HUES6 (cell line): ENCODE results near the gene COL27A1.
"Not testable (repeated sequence)": the region's sequence is repeated elsewhere in the genome, so short reads cannot be mapped to it uniquely, and the experiment has no call there.

ENCODE experiments used
- H3K27ac ChIP-seq: 2 replicates; pipeline ENCODE4 v1.7.0; 2013; ENCODE audit warnings: low read depth, mild to moderate bottlenecking, low read length, inconsistent platforms
- H3K27me3 ChIP-seq: 2 replicates; pipeline ENCODE4 v1.6.1; 2013; ENCODE audit warnings: low read length; ENCODE audit not compliant: control insufficient read depth, insufficient read depth
- H3K36me3 ChIP-seq: 2 replicates; pipeline ENCODE4 v1.6.1; 2013; ENCODE audit warnings: low read length; ENCODE audit not compliant: control insufficient read depth, insufficient read depth
- H3K4me1 ChIP-seq: 2 replicates; pipeline ENCODE4 v1.6.1; 2013; ENCODE audit warnings: low read length; ENCODE audit not compliant: control insufficient read depth, insufficient read depth
- H3K4me3 ChIP-seq: 2 replicates; pipeline ENCODE4 v1.5.1; 2013; ENCODE audit warnings: low read depth, low read length
- H3K9ac ChIP-seq: one replicate; pipeline ENCODE4 v1.6.1; 2013; ENCODE audit warnings: mild to moderate bottlenecking, low read length
- H3K9me3 ChIP-seq: 2 replicates; pipeline ENCODE4 v1.6.1; 2013; ENCODE audit warnings: low read depth, low read length; ENCODE audit not compliant: control insufficient read depth, insufficient read depth

COL27A1 gene

DNA sequence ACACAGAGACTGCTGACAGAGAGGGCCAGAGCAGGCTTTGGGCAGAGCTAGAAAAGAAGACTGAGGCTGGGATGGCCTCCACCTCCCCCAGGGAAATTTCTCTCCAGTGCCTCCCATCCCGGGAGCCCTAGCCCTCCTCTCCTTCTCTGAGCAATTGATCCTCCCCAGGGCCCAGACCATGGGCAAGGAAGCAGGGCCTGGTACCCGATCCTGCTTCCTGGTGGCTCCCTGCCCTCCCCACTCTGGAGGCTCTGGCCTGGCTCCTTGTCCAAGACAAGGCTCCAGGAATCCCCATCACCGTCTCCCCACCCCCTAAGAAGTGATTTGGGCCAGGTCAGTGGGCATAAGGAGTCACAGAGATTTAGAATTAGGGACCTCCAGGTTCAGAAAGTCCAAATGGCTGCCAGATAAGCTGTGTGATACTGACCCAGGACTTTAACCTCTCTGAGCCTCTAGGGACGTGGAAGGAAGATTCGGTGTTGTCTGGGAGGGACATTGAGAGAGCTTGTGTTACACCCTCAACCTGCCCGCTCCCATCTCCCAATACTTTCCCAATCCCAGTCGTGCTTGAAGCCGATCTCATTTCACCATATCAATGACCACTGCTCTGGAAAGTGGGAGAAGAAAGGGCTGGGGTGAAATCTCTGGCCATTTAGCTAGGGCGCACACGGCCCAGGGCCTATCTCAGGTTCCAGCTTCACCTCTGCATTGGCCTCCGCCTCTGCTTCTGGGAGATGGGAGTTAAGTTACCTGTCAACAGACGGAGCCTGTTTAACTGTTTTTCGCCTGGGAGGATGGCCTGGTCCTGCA, 30.5 kb upstream of the COL27A1 start:
- H3K27ac ChIP-seq: no peak overlapping the region
- no peaks in the 10 kb centered on the region for H3K27me3 ChIP-seq
- H3K4me3 ChIP-seq: no peak overlapping the region
- no peaks in the 10 kb centered on the region for H3K36me3 ChIP-seq
- H3K4me1 ChIP-seq: peaks cover 8% of the 10 kb centered on the region; the same call in 1 of the 2 replicates
- H3K9me3 ChIP-seq: no peaks in the 10 kb centered on the region; the same call in 1 of the 2 replicates
- H3K9ac ChIP-seq: no peak overlapping the region

DNA sequence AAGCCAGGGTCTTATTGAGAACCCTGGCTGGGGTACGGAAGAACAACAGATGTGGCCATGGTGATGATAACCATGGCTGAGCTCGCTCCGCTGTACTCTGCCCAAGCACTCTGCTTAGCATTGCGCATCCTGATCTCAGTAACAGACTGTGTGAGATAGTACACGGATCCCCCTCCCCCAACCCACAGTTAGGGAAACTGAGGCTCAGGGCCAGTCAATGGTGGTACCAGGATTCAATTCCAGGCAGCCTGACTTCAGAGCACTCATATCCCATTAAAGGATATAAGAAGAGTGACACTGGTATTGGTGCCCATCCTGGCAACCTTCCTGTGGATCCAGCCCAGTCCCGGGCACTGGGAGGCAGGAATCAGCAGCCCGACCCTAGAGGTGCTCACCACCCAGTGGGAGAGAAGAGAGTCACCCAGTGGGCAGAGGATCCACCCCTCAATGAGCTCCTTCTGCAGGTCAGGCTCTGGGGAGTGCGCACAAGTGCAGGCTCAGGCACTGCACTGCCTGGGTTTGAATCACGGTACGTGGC, 29.8 kb upstream of the COL27A1 start:
- Histone ChIP-seq H3K36me3 (no peaks in the 10 kb centered on the region), H3K9me3 (no peaks in the 10 kb centered on the region; the same call in 1 of the 2 replicates), H3K9ac (no peak overlapping the region), H3K27ac (no peak overlapping the region), H3K4me1 (peaks cover 8% of the 10 kb centered on the region; the same call in 1 of the 2 replicates), H3K27me3 (no peaks in the 10 kb centered on the region), H3K4me3 (no peak overlapping the region)

DNA sequence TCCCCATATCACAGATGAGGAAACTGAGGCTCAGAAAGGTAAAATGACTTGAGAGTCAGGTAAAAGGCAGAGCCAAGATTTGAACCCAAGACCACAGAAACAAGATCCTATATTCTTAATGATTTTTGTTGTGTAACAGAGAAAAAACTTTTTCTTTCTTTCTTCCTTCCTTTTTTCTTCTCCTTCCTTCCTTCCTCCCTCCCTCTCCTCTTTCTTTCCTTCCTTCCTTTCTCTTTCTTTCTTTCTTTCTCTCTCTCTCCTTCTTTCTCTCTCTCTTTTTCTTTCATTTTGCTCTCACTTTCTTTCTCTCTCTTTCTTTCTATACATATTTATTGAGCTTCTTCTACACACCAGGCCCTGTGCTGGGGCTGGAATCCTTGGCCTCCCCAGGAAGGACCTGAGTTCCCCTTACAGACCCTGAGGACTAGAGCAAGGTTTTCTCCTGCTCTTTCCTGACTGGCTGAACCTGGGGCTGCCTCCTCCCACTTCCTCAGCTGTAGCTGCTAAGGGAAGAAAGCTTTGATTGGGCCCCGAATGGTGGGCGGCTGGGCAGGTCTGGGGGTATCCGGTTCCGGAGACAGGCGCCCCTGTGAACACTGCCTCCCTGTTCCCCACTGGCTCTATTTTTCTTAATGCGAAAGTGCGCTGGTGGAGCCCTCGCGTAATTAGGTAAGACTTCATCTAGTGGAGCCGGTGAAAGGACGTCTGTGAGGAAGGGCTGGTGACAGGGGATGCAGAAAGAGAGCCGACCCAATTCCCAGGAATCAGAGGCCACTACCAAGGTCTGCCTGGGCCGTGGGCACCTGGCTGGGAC, 28.9 kb upstream of the COL27A1 start:
- Histone ChIP-seq H3K9ac (no peak overlapping the region), H3K27me3 (no peaks in the 10 kb centered on the region), H3K4me1 (peaks cover 10% of the 10 kb centered on the region), H3K9me3 (no peaks in the 10 kb centered on the region; the same call in 1 of the 2 replicates), H3K36me3 (no peaks in the 10 kb centered on the region), H3K4me3 (no peak overlapping the region), H3K27ac (no peak overlapping the region)

DNA sequence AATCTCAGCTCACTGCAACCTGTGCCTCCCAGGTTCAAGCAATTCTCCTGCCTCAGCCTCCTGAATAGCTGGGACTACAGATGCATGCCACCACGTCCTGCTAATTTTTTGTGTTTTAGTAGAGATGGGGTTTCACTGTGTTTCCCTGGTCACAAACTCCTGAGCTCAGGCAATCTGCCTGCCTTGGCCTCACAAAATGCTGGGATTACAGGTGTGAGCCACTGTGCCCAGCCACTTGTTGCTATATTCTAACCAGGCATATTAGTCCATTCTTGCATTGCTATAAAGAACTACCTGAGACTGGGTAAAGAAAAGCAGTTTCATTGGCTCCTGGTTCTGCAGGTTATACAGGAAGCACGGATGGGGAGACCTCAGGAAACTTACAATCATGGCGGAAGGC, 26.6 kb upstream of the COL27A1 start:
- H3K4me3 ChIP-seq, H3K9me3 ChIP-seq, H3K27me3 ChIP-seq, H3K27ac ChIP-seq, H3K36me3 ChIP-seq, H3K9ac ChIP-seq: not testable (repeated sequence)
- H3K4me1 ChIP-seq: peaks cover 14% of the 10 kb centered on the region

DNA sequence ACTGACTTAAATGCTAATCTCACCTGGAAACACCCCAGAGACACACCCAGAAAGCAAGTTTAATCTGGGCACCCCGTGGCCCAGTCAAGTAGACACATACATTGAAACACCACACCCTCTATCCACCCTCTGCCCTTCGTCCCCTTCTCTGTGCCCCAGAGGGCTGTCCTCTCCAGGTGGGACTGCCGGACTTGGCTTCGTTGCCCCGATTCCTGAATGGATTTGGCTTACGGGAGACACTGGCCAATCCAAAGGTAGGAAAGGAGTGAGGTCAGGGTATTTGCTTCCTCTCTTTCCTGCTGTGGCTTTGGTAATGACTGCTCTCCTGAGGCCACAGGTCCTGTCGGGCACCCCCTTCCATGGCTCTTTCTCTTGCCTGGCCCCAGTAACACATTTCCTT, 25.2 kb upstream of the COL27A1 start:
- H3K9me3 ChIP-seq: no peaks in the 10 kb centered on the region; the same call in 1 of the 2 replicates

DNA sequence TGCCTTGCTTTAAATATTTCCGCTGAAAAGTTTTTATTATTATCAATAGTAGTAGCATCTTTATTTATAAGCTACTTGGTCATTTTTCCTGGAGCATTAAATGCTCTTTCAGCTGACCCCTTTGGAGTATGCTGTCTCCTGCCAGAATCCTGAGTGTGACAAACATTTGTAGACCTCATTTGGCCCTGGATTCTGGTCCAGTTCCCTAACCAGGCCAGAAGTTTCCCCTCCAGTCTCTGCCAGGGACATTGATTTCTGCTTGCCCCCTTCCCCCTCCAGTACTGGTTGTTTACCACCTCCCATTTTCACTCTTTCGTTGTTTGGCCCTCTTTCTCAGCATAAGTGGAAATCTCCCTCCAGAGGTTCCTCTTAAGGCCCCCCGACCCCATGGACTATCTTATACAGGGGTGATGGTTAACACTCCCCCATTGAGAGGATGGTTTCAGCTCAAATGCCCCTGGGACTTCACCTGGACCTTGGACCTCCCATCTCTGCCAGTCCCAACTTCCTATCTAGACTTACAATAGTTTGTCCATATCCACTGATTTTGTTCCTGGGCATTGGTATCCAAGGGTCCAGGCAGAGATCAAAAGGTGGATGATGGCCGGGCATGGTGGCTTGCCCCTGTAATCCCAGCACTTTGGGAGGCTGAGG, 24.6 kb upstream of the COL27A1 start:
- Histone ChIP-seq H3K9ac (no peak overlapping the region), H3K4me3 (no peak overlapping the region), H3K27me3 (peaks cover 8% of the 10 kb centered on the region; the same call in 1 of the 2 replicates), H3K36me3 (no peaks in the 10 kb centered on the region), H3K4me1 (peaks cover 7% of the 10 kb centered on the region), H3K9me3 (no peaks in the 10 kb centered on the region; the same call in 1 of the 2 replicates), H3K27ac (no peak overlapping the region)

More for the DNA sequence above, 25.2 kb upstream of the COL27A1 start:
- Histone ChIP-seq H3K27me3 (peaks cover 2% of the 10 kb centered on the region; the same call in 1 of the 2 replicates), H3K4me3 (no peak overlapping the region), H3K36me3 (no peaks in the 10 kb centered on the region), H3K9ac (no peak overlapping the region), H3K4me1 (peaks cover 13% of the 10 kb centered on the region), H3K27ac (no peak overlapping the region)

DNA sequence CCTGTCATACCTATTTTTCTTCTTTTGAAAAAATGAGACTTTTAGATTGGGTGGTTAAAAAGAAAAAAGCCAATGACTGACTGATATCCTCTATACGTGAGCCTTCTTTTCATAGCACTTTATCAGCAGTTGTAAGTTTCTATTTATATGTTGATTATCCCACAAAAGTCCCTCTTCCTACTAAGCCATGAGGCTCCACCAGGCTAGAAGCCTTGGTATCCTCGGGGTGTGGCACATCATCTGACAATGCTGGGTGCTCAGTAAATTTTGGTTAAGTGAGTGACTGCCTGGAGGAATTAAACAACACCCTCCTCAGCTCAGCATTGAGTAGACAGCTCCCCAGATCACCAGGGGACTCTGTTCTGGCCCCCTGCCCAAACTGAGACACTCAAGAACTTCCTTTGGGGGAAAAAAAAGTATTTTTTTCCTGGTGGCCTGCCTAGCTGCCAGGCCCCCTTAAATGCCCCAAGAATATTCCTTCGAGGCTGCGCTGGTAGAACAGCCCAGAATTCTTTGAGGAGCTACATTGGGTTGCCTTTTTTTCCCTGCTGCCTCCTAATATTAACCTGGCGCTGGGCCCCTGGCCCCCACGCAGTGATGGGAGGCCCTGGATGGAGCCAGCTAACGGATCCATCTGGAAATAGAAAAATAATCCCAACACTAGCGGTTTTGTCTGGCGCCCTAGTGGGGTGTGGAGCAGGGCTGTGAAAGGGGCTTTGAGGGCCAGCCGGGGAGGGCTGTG, 23.4 kb upstream of the COL27A1 start:
- no peaks in the 10 kb centered on the region; the same call in 1 of the 2 replicates for H3K9me3 ChIP-seq
- H3K27ac ChIP-seq: no peak overlapping the region
- no peaks in the 10 kb centered on the region for H3K36me3 ChIP-seq
- H3K27me3 ChIP-seq: peaks cover 14% of the 10 kb centered on the region; the same call in 1 of the 2 replicates
- H3K4me1 ChIP-seq: peaks cover 7% of the 10 kb centered on the region
- no peak overlapping the region for H3K4me3 ChIP-seq
- H3K9ac ChIP-seq: no peak overlapping the region

DNA sequence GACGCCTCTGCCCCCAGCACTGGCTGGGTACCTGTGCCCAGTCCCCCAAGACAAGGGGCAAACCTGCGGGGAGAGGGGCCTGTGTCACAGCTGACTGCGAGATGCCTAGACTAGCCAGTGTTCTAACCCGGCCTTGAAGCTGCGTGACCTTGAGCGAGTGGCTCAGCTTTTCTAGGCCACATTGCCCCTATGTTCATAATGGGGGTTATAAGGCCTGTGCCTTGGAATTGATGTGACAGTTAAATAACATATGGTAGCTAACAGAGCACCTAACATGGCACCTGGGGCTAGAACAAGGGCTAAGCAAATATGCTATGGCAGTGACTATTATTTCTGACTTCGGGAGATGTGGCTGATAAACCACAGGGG, 22.8 kb upstream of the COL27A1 start:
- H3K27me3 ChIP-seq: peaks cover 15% of the 10 kb centered on the region; the same call in 1 of the 2 replicates
- no peaks in the 10 kb centered on the region for H3K36me3 ChIP-seq
- no peak overlapping the region for H3K27ac ChIP-seq
- H3K9ac ChIP-seq: no peak overlapping the region
- no peaks in the 10 kb centered on the region; the same call in 1 of the 2 replicates for H3K9me3 ChIP-seq
- no peak overlapping the region for H3K4me3 ChIP-seq
- H3K4me1 ChIP-seq: peaks cover 7% of the 10 kb centered on the region

DNA sequence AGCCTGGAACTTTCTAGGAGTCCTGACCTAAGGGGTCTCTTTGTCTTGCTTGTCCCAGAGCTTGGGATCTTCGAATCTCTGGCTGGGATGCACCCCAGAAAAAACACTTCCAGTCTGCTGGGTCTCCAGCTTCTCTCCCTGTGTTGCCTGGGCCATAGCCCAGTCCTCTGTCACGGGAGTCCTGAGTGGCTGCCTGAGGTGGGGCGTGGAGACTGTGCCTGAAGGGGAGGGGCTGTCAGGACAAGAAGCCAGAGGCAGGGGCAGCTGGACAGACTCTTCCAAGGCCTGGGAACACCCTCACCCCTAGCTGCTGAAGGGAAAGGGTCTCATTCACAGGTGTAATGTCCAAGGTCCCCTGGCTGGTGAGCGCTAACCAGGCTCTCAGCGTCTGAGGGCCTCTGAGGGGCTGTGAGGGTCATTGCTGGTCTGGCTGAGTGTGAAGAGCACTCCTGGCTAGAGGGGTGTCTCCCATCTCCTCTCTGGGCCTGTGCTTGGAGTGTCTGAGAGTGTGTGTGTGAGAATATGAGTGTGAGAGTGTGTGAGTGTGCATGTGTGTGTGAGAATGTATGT, 20.4 kb upstream of the COL27A1 start:
- Histone ChIP-seq H3K9ac (no peak overlapping the region), H3K27me3 (peaks cover 17% of the 10 kb centered on the region; the same call in 1 of the 2 replicates), H3K27ac (no peak overlapping the region)

DNA sequence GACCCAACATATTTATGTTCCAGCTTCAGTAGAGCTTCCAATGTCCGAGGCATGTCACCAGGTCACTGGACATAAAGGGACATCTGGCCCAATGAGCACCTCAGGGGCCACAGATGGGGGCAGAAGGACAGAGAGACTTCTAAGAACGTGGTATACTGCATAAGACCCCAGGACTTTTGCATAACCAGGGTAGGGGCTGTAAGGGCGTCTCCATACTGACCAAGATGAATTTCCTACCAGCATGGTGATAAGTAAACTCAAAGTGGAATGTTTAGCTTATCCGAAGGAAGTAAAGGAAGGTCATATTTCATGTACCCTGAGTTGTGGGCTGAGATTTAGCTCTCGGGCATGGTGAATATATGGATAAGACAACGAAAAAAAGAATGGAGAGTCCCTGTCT, 17.5 kb upstream of the COL27A1 start:
- no peak overlapping the region for H3K4me3 ChIP-seq
- peaks cover 41% of the 10 kb centered on the region for H3K27me3 ChIP-seq
- no peaks in the 10 kb centered on the region for H3K9me3 ChIP-seq
- no peak overlapping the region for H3K27ac ChIP-seq
- H3K36me3 ChIP-seq: no peaks in the 10 kb centered on the region
- H3K9ac ChIP-seq: no peak overlapping the region
- H3K4me1 ChIP-seq: no peaks in the 10 kb centered on the region

More for the DNA sequence above, 20.4 kb upstream of the COL27A1 start:
- no peaks in the 10 kb centered on the region for H3K36me3 ChIP-seq
- no peak overlapping the region for H3K4me3 ChIP-seq
- H3K9me3 ChIP-seq: no peaks in the 10 kb centered on the region
- H3K4me1 ChIP-seq: peaks cover 7% of the 10 kb centered on the region
